ENCODE results near the gene RGMB.

GRCh38 chr5:98784411-98784810, 10.9 kb downstream of the RGMB start:
- TF ChIP-seq TEAD4 (IDR thresholded peaks at IDR 0.05) (no peak), CEBPB (IDR thresholded peaks at IDR 0.05) (no peak), REST (IDR thresholded peaks at IDR 0.05; ENCODE audit: low read depth) (no peak), EGR1 (IDR thresholded peaks at IDR 0.05) (no peak), YY1 (IDR thresholded peaks at IDR 0.05; ENCODE audit: low read depth) (no peak), TAF1 (IDR thresholded peaks at IDR 0.05; ENCODE audit: low read depth) (no peak), CREB1 (IDR thresholded peaks at IDR 0.05; ENCODE audit: low read depth) (no peak), EP300 (IDR thresholded peaks at IDR 0.05; ENCODE audit: borderline replicate concordance) (no peak), TCF12 (IDR thresholded peaks at IDR 0.05; ENCODE audit: low read depth) (no peak), ZBTB7A (IDR thresholded peaks at IDR 0.05; ENCODE audit: low read depth) (no peak), MAX (IDR thresholded peaks at IDR 0.05) (no peak)
- TF ChIP-seq, protein P1, sequence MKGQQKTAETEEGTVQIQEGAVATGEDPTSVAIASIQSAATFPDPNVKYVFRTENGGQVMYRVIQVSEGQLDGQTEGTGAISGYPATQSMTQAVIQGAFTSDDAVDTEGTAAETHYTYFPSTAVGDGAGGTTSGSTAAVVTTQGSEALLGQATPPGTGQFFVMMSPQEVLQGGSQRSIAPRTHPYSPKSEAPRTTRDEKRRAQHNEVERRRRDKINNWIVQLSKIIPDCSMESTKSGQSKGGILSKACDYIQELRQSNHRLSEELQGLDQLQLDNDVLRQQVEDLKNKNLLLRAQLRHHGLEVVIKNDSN (IDR thresholded peaks at IDR 0.05) = no peak

Data from Ishikawa (cell line).